Mucosa of gallbladder (tissue), 1 donor: ENCODE measurements around the gene SEL1L2. TPM values are rescaled to one million over a fixed set of nuclear protein-coding genes. Genes with fewer than 3 reads are reported as not detected.
"Not testable (repeated sequence)": the region's sequence is repeated elsewhere in the genome, so short reads cannot be mapped to it uniquely, and the experiment has no call there.

ENCODE experiments used
- DNase-seq: peaks from one replicate; pipeline ENCODE4 v3.0.0-alpha.2; 2020; ENCODE audit warnings: low spot score
- total RNA-seq: library from RNA; stranded (reverse); gene quantifications from one replicate; pipeline ENCODE4 v1.2.1, GENCODE V29; 2021
- donor health status: DM: no; HTN: no; CAD: no.

SEL1L2 gene, protein sequence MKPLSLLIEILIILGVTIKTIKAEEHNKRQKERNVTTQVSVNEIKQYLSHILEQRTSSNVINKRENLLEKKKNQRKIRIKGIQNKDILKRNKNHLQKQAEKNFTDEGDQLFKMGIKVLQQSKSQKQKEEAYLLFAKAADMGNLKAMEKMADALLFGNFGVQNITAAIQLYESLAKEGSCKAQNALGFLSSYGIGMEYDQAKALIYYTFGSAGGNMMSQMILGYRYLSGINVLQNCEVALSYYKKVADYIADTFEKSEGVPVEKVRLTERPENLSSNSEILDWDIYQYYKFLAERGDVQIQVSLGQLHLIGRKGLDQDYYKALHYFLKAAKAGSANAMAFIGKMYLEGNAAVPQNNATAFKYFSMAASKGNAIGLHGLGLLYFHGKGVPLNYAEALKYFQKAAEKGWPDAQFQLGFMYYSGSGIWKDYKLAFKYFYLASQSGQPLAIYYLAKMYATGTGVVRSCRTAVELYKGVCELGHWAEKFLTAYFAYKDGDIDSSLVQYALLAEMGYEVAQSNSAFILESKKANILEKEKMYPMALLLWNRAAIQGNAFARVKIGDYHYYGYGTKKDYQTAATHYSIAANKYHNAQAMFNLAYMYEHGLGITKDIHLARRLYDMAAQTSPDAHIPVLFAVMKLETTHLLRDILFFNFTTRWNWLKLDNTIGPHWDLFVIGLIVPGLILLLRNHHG
- total RNA-seq, result 0.52 TPM

GRCh38 chr20:13990465-13990864 is at the start of gene SEL1L2:
SEL1L2 (minus strand) TSS chr20:13990614; CDS start chr20:13990534, 80 bp downstream.
- no peak for DNase-seq

DNA sequence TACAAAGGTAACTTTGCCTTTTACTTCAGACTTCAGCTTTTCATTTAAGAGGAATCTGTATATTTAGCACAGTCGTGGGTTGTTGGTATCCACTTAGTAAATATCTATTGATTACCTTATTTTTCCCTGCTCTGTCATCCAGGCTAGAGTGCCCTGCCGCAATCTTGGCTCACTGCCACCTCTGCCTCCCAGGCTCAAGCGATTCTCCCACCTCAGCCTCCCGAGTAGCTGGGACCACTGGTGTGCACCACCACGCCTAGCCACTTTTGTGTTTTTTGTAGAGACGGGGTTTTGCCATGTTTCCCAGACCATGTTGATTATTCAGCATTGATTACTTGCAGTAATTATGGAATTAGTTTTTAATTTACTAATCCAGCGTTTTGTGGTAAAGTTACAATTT is 46.2 kb upstream of the SEL1L2 start:
- DNase-seq, result no peak

GRCh38 chr20:14033310-14033709 is 42.9 kb upstream of the SEL1L2 start:
- no peak for DNase-seq

DNA sequence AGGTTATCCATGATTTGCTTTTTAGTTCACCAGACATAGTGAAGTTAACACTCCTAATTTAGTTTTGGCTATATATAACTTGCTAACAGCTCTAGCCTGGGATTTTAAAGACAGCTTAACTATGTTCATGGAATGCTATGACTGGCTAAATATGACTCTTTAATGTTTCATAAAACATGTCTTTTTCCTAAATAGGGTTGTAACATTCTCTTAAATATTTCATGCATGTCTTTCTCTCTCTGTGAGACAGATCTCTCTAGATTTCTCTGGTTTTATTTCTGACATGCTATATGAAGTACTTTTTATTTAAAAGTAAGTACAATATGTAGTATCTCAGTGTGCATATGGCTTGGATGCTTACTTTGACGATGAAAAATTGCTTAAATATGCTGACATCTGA is 40.6 kb upstream of the SEL1L2 start:
- no peak for DNase-seq

DNA sequence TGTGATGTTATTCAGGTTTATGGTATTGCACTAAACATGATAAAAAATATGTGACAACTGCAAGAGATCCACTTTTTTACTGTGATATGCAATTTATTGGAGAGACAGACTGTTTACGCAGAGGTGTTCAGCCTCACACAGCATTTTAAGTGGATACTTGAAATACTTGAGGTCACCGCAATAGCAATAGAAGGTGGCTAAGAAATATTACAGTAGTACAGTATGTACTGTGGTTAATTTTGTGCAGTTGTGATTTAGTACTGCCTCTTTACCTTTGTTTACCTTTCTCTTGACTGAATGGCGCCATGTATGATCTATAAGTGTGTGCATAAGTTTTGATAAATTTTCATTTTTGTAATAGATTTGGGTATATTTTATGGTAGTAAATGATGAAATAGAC is 22.3 kb upstream of the SEL1L2 start:
- DNase-seq, result no peak

DNA sequence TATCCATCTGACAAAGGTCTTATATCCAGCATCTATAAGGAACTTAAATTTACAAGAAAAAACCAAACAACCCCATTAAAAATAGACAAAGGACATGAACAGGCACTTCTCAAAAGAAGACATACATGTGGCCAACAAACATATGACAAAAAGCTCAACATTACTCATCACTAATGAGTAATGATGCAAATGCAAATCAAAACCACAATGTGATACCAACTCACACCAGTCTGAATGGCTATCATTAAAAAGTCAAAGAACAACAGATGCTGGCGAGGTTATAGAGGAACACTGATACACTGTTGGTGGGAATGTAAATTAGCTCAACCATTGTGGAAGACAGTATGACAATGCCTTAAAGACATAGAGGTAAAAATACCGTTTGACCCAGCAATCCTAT is 18.8 kb upstream of the SEL1L2 start:
- no peak for DNase-seq

- no peak for DNase-seq
Measured at GRCh38 chr20:14005996-14006395, 15.6 kb upstream of the SEL1L2 start.

DNA sequence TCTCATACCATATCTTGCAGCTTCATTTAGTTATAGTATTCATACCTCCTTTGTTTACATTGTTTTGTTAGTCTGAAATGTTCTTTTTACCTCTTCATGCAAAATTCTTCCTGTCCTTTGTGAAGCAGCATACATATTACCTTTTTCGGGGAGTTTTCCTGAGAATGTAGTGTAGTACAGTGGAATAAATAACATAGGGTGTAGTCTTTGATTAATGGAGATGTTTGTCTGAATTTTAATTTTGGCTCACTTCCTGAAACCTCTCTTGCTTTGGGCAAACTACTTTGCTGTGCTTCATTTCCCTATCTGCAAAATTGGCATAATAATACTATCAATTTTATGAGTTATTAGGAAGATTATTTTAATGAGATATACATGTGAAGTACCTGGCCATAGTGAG is 10.5 kb upstream of the SEL1L2 start:
- DNase-seq, result no peak

- DNase-seq, result no peak
Measured at GRCh38 chr20:13996265-13996664, 5.9 kb upstream of the SEL1L2 start.

DNA sequence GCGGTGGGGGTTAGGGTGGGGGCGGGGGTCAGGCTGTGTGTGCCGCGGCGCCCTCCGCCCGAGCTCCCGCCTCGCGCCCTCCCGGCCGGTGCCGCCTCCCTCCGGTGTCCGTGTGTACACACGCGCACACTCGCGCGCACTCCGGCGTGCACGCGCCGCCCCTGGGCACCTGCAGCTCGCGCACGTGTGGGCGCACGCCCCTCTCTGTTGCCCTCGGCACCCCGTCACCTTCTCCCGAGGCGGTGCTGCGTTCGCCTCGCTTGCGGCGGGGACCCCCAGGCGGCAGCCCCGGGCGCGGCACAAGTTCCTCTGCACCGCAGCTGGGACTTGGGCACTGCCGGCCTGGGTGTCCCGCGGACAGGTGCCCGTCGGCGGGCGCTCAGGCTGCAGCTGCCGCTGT is 5.4 kb upstream of the SEL1L2 start:
- peak; percentile 14 for DNase-seq

DNA sequence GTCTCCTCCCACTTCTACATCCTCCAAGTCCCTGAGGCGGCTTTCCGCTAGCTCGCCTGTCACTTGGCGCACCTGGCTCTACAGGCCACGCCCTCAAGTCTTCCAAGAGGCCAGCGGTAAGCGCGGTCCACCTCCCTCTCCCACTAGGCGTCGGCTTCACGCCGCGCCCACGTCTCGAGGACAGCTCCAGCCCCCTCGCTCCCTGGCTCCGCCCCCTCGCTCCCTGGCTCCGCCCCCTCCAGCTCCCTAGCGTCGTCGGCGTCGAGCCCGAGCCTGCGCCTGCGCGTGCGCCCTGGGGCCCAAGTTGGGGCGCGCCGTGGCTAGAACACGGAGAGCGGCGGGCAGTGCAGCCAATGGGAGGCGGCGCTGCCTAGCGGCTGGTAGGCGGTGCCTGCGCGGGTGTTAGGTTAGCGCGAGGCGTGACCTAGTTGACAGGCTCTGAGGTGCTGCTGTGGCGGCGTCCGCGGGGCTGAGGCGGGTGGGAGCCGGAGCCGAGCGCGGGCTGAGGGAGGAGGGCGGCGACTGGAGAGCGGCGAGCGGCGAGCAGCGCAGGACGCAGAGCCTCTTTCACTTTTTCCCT is 4.8 kb upstream of the SEL1L2 start, which contains the start of gene MACROD2:
TSS of gene MACROD2 (plus strand) at position 431 of the 580 bp plus-strand sequence.
- DNase-seq, result peak; percentile 95

DNA sequence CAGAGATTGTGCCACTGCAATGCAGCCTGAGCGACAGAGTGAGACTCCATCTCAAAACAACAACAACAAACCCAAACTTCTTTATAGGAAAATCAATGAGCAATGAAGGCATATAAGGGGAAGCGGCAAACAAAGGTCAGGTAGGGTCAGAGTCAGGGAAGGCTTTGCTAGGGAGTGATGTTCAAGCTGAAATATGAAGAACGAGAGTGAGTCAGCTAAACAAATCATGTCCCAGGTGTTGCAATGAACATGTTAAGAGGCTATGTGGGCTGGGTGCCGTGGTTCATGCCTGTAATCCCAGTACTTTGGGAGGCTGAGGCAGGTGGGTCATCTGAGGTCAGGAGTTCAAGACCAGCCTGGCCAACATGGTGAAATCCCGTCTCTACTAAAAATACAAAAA is 1.5 kb upstream of the SEL1L2 start:
- DNase-seq, result not testable (repeated sequence)

- DNase-seq, result no peak
Measured at GRCh38 chr20:13991311-13991710, 897 bp upstream of the SEL1L2 start.

DNA sequence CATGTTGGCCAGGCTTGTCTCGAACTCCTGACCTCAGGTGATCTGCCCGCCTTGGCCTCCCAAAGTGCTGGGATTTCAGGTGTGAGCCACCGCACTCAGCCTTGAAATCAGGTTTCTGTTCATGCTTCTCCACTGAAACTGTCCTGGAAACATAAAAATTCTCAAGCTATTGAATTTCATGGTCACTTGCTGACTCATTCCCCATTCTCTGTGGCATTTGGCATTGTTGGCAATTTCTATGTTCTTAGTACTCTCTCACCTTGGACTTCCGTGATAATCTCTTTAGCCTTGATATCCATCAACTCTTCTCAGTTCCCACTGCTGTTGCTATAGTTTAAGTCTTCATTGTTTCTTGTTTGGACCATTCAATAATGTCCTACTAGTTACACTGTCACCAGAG is 6.2 kb downstream of the SEL1L2 start:
- no peak for DNase-seq

DNA sequence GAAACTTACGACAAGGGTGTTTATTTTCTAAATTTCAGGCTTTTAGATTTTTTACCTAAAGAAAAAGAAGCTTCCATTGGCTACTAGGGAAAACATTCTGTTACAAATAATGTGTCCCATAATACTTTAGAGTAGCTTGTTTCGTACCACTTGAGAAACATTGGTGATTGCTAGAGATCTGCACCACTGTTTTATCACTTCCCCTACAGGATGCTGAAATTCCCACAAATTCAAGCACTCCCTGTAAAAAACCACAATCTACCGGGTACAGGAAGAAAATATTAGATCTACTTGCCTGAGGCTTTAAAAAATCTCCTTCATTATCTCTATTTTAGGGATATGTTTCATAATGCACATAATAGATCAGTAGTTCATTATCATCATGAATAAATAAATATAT is 29.9 kb downstream of the SEL1L2 start:
- DNase-seq, result no peak

- DNase-seq, result no peak
Measured at GRCh38 chr20:13960119-13960518, 30.3 kb downstream of the SEL1L2 start.

GRCh38 chr20:13953227-13953626 is 37.2 kb downstream of the SEL1L2 start:
- DNase-seq, result no peak

- DNase-seq, result no peak
Measured at GRCh38 chr20:13947719-13948118, 42.7 kb downstream of the SEL1L2 start.

- DNase-seq, result no peak
Measured at GRCh38 chr20:13941031-13941430, 49.4 kb downstream of the SEL1L2 start.

GRCh38 chr20:13936781-13937576 is 53.4 kb downstream of the SEL1L2 start:
- no peak for DNase-seq

- no peak for DNase-seq
Measured at GRCh38 chr20:13934992-13935894, 55.2 kb downstream of the SEL1L2 start.
